Stomach (tissue), 4 donors: ENCODE measurements around the gene CRACR2B.

Experiments used
- CTCF ChIP-seq, 7 experiments: fragments of 450-650 bp in 4 of 7; fragments of 200-600 bp in 3 of 7; sonication (generic) in 3 of 7; IDR thresholded peaks; one replicate each; pipeline ENCODE4 v1.5.1; 2016 to 2019; ENCODE audit warnings: antibody characterized with exemption in 7 of 7, control low read depth in 2 of 7, mild to moderate bottlenecking in 1 of 7
- POLR2AphosphoS5 ChIP-seq, 3 donors: sonication (generic); formaldehyde crosslinking; IDR thresholded peaks; one replicate each; pipeline ENCODE4 v1.6.1; 2016; ENCODE audit warnings: antibody characterized with exemption in 3 of 3

- TF ChIP-seq POLR2AphosphoS5 (IDR thresholded peaks at IDR 0.05) (no peak), CTCF (IDR thresholded peaks at IDR 0.05) (no peak)
Measured at GRCh38 chr11:866481-866880, 38.8 kb downstream of the CRACR2B start.
